Effector memory CD8-positive, alpha-beta T cell (primary cell): ENCODE data around the gene DCUN1D4.

Experiments
- ATAC-seq: fragments of 150-1000 bp; cut with Tn5 transposase; replicated peaks from 2 replicates; pipeline ENCODE4 v1.10.0; 2021; ENCODE audit warnings: mild to moderate bottlenecking, moderate library complexity
- DNase-seq, 3 experiments: peaks; one replicate each; pipeline ENCODE4 v3.0.0; 2021
- H3K27ac Mint-ChIP-seq, 2 donors: one replicate each; pipeline ENCODE4 v1.8.0; 2022; ENCODE audit warnings: mild to moderate bottlenecking in 2 of 2, mixed read lengths in 2 of 2, moderate library complexity in 2 of 2
- H3K27me3 Mint-ChIP-seq, 2 donors: one replicate each; pipeline ENCODE4 v1.8.0; 2022; ENCODE audit warnings: mixed read lengths in 2 of 2
- H3K36me3 Mint-ChIP-seq: one replicate; pipeline ENCODE4 v1.8.0; 2022; ENCODE audit warnings: mild to moderate bottlenecking, moderate library complexity, mixed read lengths; ENCODE audit not compliant: insufficient read depth
- H3K4me1 Mint-ChIP-seq, 2 donors: one replicate each; pipeline ENCODE4 v1.8.0; 2022; ENCODE audit warnings: low read depth in 2 of 2, mixed read lengths in 2 of 2
- H3K4me3 Mint-ChIP-seq, 2 donors: one replicate each; pipeline ENCODE4 v1.8.0; 2022; ENCODE audit warnings: mild to moderate bottlenecking in 2 of 2, mixed read lengths in 2 of 2, moderate library complexity in 2 of 2
- H3K9me3 Mint-ChIP-seq, 2 donors: one replicate each; pipeline ENCODE4 v1.8.0; 2022; ENCODE audit warnings: mixed read lengths in 2 of 2

The DCUN1D4 gene

DNA sequence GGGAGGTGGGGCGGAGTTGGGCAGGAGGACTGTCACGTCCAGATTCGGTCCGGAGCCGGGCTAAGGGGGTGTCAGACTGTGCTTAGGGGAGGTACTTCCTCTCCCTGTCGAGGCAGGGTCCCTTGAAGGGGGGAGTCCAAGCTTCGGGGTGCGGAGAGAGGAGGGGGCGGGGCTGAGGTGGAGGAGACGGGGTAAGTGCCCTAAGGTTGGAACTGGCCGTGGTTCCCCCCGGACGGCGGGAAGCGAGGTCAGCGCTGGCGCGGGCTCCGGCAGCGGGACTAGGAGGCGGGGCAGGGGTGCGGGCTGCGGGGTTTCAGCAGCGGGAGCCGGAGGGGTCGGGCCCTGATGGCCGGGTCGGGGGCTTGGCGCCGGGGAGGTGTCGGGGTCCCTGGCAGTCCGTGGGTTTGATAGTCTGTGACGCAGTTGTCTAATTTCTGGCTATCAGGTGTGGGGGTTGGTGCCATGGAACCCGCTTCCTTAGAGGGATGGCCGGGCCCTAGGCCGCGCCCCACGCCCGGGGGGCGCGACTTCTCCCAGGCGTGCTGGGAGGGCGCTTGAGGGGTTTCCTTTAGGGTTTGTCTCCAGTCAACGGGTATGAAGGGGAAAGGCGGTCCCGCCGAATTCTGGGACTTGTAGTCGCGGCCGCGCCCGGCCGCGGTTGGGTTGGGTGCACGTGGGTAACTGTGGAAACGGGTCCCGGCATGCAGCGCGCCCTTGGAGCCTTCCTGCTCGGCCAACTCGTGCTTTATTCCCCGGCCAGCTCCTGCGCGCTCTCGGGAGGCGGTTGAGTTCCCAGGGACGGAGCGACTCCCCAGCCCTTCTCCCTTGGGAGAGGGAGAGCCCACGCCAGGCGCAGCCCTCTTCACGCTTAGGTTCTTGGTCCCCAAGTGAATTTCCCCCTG, 1.5 kb downstream of the DCUN1D4 start:
- Mint-ChIP-seq H3K36me3 (peaks cover 18% of the 10 kb centered on the region), H3K4me3 (peak overlapping the region; percentile 98 to 99), H3K27me3 (no peaks in the 10 kb centered on the region), H3K9me3 (no peaks in the 10 kb centered on the region), H3K4me1 (peaks cover 19 to 38% of the 10 kb centered on the region in 2 donors), H3K27ac (peak overlapping the region; percentile 92 to 95)
- ATAC-seq (peak; percentile 50), DNase-seq (peak; percentile 64 to 67 (median 65))

DNA sequence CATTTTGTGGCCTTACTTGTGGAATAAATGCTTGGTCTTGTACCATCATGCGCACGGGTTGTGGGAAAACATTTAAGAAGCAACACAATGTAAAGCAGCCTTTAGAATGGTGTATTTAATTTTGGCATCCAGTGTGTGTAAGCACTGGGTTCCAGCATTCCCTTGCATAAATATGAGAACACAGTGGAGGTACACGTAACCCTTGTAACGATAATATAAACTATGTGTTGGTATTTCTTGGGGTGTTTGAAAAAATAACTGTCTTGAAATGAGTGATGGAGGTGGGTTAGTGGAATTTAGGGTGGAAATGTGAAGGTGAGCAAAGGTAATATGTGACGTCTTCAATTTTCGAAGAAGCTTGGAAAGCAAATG, 2.1 kb downstream of the DCUN1D4 start:
- no peak for ATAC-seq
- peak overlapping the region; percentile 98 to 99 for H3K4me3 Mint-ChIP-seq
- H3K4me1 Mint-ChIP-seq = peaks cover 20 to 41% of the 10 kb centered on the region in 2 donors
- peaks cover 18% of the 10 kb centered on the region for H3K36me3 Mint-ChIP-seq
- no peaks in the 10 kb centered on the region for H3K9me3 Mint-ChIP-seq
- no peak for DNase-seq
- H3K27me3 Mint-ChIP-seq = no peaks in the 10 kb centered on the region
- peak overlapping the region; percentile 92 to 95 for H3K27ac Mint-ChIP-seq

DNA sequence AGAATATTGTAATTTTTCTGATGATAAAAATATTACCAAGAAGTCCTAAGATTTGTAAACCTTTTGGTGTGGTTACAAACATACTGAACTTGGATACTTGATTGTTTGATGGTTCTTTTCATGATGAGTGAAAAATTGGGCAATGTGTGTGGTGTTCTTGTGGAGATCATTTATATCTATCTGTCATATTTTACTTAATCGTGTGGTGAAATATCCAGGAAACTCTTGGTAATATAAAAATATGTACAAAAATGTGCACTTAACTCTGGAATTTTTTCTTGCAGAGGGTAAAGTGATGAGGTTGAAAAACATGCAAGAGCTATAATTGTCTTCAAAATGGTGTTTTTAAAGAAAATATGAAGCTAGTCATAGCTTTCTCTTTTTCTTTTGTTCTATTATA, 2.8 kb downstream of the DCUN1D4 start:
- no peak for ATAC-seq
- Mint-ChIP-seq H3K4me1 (peaks cover 26 to 48% of the 10 kb centered on the region in 2 donors), H3K36me3 (peaks cover 18% of the 10 kb centered on the region), H3K4me3 (peak overlapping the region in 1 of 2 donors; percentile 99), H3K27me3 (no peaks in the 10 kb centered on the region), H3K9me3 (no peaks in the 10 kb centered on the region), H3K27ac (peak overlapping the region in 1 of 2 donors; percentile 95)
- DNase-seq = no peak

DNA sequence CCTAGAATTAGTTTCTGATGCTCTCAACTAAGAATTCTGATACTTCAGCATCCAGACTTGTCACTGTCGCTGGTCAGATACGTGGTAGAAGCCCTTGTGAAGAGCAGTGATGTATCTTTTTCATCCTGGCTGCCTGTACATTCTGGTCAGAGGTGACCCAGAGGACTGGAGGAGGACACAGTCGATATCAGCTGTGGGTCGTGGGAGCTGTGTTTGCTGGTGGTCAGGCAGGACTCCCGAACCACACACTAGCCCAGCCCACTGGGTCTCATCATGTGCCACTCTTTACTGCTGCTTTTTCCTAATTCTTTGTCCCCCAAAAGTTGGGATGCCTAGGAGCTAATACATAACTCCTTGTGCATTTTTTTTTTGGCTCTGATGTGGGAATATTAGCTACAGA, 6.5 kb downstream of the DCUN1D4 start:
- DNase-seq (no peak), ATAC-seq (no peak)
- H3K27me3 Mint-ChIP-seq = no peaks in the 10 kb centered on the region
- H3K4me1 Mint-ChIP-seq = peaks cover 31 to 60% of the 10 kb centered on the region in 2 donors
- H3K36me3 Mint-ChIP-seq = peaks cover 12% of the 10 kb centered on the region
- no peak overlapping the region for H3K4me3 Mint-ChIP-seq
- H3K27ac Mint-ChIP-seq = no peak overlapping the region
- H3K9me3 Mint-ChIP-seq = no peaks in the 10 kb centered on the region

DNA sequence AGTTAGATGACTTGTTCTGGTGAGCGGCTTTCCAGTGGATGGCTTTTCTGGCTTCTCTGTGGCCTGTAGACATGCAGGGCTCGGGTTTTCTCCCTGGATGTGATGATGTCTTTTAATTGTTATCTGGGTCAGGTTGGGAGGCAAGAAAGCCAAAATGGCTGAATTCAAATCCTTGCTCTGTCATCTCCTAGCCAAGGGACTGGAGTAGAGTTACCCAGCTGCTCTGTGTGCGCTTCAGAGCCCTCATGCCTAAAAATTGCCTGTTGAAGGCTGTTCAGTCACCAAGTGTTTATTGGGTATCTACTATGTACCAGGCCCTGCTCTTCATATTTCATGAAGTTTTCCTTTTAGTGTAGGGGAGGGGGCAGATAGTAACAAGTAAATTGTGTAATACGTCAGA, 7.3 kb downstream of the DCUN1D4 start:
- H3K27me3 Mint-ChIP-seq = no peaks in the 10 kb centered on the region
- DNase-seq (no peak), ATAC-seq (no peak)
- no peak overlapping the region for H3K27ac Mint-ChIP-seq
- peaks cover 28 to 57% of the 10 kb centered on the region in 2 donors for H3K4me1 Mint-ChIP-seq
- H3K9me3 Mint-ChIP-seq = no peaks in the 10 kb centered on the region
- peaks cover 4% of the 10 kb centered on the region for H3K36me3 Mint-ChIP-seq
- no peak overlapping the region for H3K4me3 Mint-ChIP-seq

DNA sequence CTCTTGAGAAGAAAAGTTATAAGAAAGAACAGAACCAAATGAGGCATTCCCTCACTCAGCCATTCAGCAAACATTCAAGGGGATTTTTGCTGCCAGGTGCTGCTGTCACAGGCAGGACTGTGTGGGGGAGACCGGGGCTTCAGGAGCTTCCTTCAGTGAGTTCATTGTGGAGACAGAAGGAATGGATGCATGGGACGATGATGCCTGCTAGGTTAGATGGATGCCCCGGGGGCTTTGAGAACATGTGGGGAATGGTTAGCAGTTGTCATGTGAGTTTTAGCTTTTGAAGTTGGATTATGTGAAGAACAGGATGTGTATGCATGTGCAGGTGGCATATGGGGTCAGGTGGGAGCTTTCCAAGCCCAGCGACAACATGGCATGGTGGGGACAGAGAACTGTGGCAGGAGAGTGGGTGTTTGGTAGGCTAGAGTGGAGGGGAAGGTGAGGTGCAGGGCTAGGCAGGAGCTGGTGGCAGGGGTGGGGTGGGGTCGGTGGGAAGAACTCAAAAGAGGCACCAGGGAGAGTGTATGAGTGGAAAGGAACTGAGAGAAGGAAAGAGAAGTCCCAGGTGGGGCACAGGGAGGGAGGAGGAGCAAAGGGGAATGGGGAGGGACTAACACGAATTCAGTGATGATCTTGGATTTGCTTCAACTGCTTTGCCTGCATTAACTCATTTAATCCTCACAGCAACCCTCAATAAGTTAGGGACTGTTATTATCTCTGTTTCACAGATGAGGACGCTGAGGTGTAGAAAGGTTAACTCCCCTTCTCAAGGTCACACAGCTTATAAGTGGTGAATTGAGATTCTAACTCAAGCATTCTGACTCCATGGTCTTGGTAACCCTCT, 8.4 kb downstream of the DCUN1D4 start:
- peaks cover 27 to 49% of the 10 kb centered on the region in 2 donors for H3K4me1 Mint-ChIP-seq

DNA sequence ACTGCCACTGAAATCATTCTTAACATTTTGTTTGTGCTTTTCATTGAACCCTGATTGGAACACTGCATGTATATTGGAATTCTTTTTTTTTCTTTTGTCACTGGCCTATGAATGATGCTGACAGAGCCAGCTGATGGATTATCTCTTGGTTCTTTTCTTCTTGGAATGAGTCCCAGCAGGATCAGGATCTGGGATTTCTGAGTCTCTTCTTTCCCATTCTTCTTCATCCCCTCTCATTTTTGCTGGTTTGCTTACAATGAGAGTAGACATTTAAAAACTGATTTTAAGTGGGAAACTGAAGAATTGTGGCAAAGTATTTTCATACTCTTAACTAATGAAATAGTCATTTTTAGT, 9.0 kb downstream of the DCUN1D4 start:
- Mint-ChIP-seq H3K36me3 (peaks cover 4% of the 10 kb centered on the region), H3K27me3 (no peaks in the 10 kb centered on the region), H3K4me3 (no peak overlapping the region), H3K27ac (peak overlapping the region; percentile 33 to 69), H3K4me1 (peaks cover 27 to 48% of the 10 kb centered on the region in 2 donors), H3K9me3 (no peaks in the 10 kb centered on the region)
- DNase-seq (no peak), ATAC-seq (no peak)

More for the DNA sequence above, 8.4 kb downstream of the DCUN1D4 start:
- ATAC-seq (no peak), DNase-seq (no peak)
- H3K4me3 Mint-ChIP-seq = peak overlapping the region in 1 of 2 donors; percentile 21
- peak overlapping the region; percentile 33 to 69 for H3K27ac Mint-ChIP-seq
- H3K36me3 Mint-ChIP-seq = peaks cover 4% of the 10 kb centered on the region
- no peaks in the 10 kb centered on the region for H3K9me3 Mint-ChIP-seq
- no peaks in the 10 kb centered on the region for H3K27me3 Mint-ChIP-seq

DNA sequence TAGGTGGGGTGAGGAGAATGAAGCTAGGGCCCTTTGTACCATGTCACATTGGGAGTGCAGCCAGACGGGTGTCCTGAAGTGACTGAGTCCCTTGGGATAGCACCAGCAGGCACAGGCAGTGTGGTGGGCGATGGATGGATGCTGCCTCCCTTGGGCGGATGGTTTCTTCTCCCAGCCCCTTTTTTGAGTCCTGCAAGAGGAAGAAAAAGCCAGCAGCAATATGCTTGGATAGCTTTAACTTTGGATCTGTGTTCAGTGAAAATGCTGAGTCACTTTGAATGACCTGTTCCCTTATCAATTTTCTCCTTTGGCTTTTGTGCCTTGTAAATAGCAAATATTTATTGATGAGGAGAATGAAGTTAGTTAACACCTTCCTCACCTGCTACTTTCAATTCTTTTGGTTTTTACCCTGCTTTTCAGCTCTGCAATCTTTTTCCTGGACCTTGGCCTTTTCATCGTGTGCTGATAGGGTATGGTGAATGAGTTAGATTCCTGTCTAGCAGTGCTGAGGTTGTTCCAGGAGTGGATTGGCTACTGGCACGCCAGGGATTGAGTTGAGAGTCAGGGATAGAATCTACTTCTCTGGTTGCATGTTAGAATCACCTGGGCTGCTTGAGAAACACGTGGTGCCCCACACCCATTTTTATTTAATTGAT, 10.2 kb downstream of the DCUN1D4 start:
- Mint-ChIP-seq H3K4me1 (peaks cover 29 to 49% of the 10 kb centered on the region in 2 donors), H3K9me3 (no peaks in the 10 kb centered on the region), H3K4me3 (no peak overlapping the region), H3K27ac (no peak overlapping the region), H3K27me3 (no peaks in the 10 kb centered on the region), H3K36me3 (peaks cover 4% of the 10 kb centered on the region)
- DNase-seq (no peak), ATAC-seq (no peak)

DNA sequence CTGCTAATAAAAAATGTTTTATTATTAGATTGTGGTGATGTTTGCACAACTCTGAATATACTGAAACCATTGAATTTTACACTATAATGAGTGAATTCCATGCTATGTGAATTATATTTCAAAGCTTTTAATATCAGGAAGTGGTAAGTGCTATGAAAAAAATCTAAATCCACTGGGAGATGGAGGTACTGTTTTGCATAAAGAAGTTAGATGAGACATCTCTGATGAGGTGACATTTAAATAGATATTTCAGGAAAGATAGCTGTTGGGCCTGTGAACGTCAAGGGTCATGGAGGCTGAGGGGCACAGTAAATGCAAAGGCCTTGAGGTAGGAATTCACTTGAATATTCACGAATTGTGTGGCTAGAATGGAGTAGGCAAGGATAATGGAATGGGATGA, 12.3 kb downstream of the DCUN1D4 start:
- DNase-seq (no peak), ATAC-seq (no peak)
- no peak overlapping the region for H3K4me3 Mint-ChIP-seq
- H3K4me1 Mint-ChIP-seq = peaks cover 27 to 55% of the 10 kb centered on the region in 2 donors
- H3K27ac Mint-ChIP-seq = no peak overlapping the region
- no peaks in the 10 kb centered on the region for H3K27me3 Mint-ChIP-seq
- H3K9me3 Mint-ChIP-seq = no peaks in the 10 kb centered on the region
- peaks cover 4% of the 10 kb centered on the region for H3K36me3 Mint-ChIP-seq

DNA sequence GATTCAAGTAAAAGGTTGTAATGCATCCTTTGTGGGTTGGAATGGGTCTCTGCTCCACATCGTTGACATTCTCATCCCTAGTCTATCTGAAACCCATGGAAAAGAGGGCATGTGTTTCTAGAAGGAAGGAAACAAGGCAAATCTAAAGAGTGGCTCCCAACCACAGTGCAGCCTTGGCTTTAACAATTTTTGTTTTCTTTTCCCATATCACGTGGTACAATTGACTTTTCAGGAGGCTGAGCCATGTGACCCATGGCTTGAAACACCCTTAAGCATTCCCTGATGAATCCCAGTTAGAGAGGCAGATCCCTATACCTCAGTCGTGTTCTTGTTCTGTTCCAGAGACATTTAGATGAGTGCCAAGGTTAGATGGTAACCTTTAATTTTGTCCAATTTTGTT, 12.8 kb downstream of the DCUN1D4 start:
- H3K27me3 Mint-ChIP-seq = no peaks in the 10 kb centered on the region
- peaks cover 8% of the 10 kb centered on the region for H3K36me3 Mint-ChIP-seq
- H3K9me3 Mint-ChIP-seq = no peaks in the 10 kb centered on the region
- H3K4me3 Mint-ChIP-seq = no peak overlapping the region
- H3K4me1 Mint-ChIP-seq = peaks cover 25 to 53% of the 10 kb centered on the region in 2 donors
- ATAC-seq (no peak), DNase-seq (no peak)
- no peak overlapping the region for H3K27ac Mint-ChIP-seq

DNA sequence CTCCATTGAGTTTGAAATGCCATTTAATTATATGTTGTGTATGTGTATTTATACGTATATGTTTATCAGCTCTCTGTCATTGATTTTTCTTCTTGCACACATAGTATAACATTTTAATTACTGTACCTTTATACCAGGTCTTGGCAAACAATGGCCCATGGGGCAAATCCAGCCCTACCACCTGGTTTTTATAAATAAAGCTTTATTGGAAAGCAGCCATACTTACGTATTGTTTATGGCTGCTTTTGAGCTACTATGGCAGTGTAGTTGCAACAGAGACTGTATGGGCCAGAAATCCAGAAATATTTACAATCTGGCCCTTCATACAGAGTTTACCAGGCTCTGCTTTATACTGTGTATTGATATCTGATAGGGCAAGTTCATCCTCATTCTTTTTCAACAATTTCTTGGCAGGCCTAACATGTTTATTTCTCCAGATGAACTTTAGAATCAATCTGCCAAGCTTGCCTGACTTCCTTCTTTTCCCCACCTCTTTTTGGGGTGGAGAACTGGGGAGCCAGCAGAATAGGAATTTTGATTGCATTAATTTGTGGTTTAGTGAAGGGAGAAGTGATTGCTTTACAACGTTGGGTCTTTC, 15.8 kb downstream of the DCUN1D4 start:
- ATAC-seq = no peak
- H3K4me1 Mint-ChIP-seq = peaks cover 25 to 43% of the 10 kb centered on the region in 2 donors
- H3K27me3 Mint-ChIP-seq = no peaks in the 10 kb centered on the region
- no peak overlapping the region for H3K27ac Mint-ChIP-seq
- H3K9me3 Mint-ChIP-seq = no peaks in the 10 kb centered on the region
- H3K4me3 Mint-ChIP-seq = no peak overlapping the region
- H3K36me3 Mint-ChIP-seq = peaks cover 6% of the 10 kb centered on the region
- DNase-seq = no peak

DNA sequence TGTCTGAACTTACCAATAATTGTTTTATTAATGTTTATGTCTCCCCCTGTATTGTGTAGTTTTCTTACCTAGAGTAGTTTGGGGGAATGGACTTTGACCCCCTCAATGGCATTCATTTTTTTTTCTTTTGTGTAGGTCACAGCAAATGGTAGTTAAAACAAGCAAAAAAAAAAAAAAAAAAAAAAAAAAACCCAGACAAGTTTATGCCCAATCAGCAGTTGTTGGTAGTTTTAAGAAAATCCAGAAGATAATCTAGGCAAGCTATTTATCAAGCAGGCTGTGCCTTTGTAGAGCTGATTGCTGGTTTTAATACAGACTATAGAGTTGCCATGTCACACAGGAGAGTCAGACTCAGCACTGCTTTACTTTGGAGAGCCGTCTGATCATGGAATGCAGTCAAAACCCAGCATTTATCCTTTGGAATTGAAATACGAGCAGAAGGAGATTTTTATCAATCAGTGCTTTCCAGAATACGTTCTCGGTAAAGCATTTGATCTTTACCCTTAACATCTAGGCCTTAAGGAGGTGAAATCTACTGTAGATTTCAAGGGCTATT, 16.6 kb downstream of the DCUN1D4 start:
- Mint-ChIP-seq H3K27ac (no peak overlapping the region), H3K4me1 (peaks cover 22 to 43% of the 10 kb centered on the region in 2 donors), H3K9me3 (no peaks in the 10 kb centered on the region), H3K36me3 (peaks cover 10% of the 10 kb centered on the region), H3K4me3 (no peak overlapping the region), H3K27me3 (no peaks in the 10 kb centered on the region)
- DNase-seq (no peak), ATAC-seq (no peak)

DNA sequence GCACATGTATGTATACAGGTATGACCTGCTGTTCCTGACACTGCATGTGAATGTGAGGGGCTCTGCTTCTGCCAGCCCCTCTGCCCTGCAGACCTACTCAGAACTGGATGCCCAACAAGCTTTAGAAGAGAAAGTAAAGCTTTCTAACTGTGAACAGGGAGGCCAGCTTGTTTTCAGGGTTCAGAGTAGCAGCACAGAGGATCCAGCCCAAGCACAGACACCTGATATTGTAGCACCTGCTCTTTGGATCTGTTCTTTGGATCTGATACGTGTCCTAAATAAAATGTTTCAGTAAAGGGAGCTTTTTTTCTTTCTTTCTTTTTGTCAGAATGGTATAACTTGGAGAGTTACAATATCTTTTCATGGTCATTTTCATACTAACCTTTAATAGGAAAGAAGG, 19.2 kb downstream of the DCUN1D4 start:
- Mint-ChIP-seq H3K4me1 (peaks cover 19 to 39% of the 10 kb centered on the region in 2 donors), H3K36me3 (peaks cover 13% of the 10 kb centered on the region), H3K4me3 (no peak overlapping the region), H3K27ac (no peak overlapping the region), H3K9me3 (no peaks in the 10 kb centered on the region), H3K27me3 (no peaks in the 10 kb centered on the region)
- no peak for DNase-seq
- ATAC-seq = no peak
